Epithelial cell of proximal tubule (primary cell): ENCODE measurements around the gene CD28. TPM values are rescaled to one million over a fixed set of nuclear protein-coding genes. Genes with fewer than 3 reads are reported as not detected.

ENCODE experiments used
- DNase-seq: peaks from one replicate; pipeline ENCODE4 v3.0.0-alpha.2; 2011; ENCODE audit warnings: low read depth
- H3K4me3 ChIP-seq: 2 replicates; pipeline ENCODE4 v1.5.1; 2011; ENCODE audit warnings: low read depth, mild to moderate bottlenecking, low read length
- CTCF ChIP-seq: conservative IDR thresholded peaks from 2 replicates; pipeline ENCODE4 v1.5.1; 2012; ENCODE audit warnings: low read depth, mild to moderate bottlenecking, low read length
- total RNA-seq: library from RNA; depleted of rRNA; stranded (reverse); fragments of >200 nt; gene quantifications from 2 replicates; pipeline ENCODE4 v1.2.3, GENCODE V29; 2015

Gene CD28
- total RNA-seq, 1 donor from 2014 or later: not detected

- no peak for TF ChIP-seq CTCF
- H3K4me3 ChIP-seq: no peak overlapping the region
- no peak for DNase-seq
These were observed 2.0 kb upstream of the CD28 start for GRCh38 chr2:203704430-203704829.

- no peak for DNase-seq
- TF ChIP-seq CTCF: no peak
- no peak overlapping the region for H3K4me3 ChIP-seq
These were observed 1.3 kb upstream of the CD28 start for GRCh38 chr2:203705178-203705577.

GRCh38 chr2:203707530-203707929, 1.1 kb downstream of the CD28 start:
- H3K4me3 ChIP-seq: no peak overlapping the region
- no peak for TF ChIP-seq CTCF
- no peak for DNase-seq

- TF ChIP-seq CTCF: no peak
- DNase-seq: no peak
- no peak overlapping the region for H3K4me3 ChIP-seq
These were observed 2.5 kb downstream of the CD28 start for GRCh38 chr2:203708846-203709396.

- no peak for DNase-seq
- H3K4me3 ChIP-seq: no peak overlapping the region
- TF ChIP-seq CTCF: no peak
These were observed 3.1 kb downstream of the CD28 start for GRCh38 chr2:203709416-203710040.

GRCh38 chr2:203710226-203710625, 3.8 kb downstream of the CD28 start:
- H3K4me3 ChIP-seq: no peak overlapping the region
- TF ChIP-seq CTCF: no peak
- DNase-seq: no peak

GRCh38 chr2:203710952-203711351, 4.5 kb downstream of the CD28 start:
- no peak for DNase-seq
- TF ChIP-seq CTCF: no peak

More at GRCh38 chr2:203710952-203711351, 4.5 kb downstream of the CD28 start:
- no peak overlapping the region for H3K4me3 ChIP-seq
